Measurements from ENCODE around the gene C11orf91. TPM values are rescaled to one million over a fixed set of nuclear protein-coding genes. Genes with fewer than 3 reads are reported as not detected.

Gene C11orf91
- total RNA-seq, 2 donors from 2014 or later = 1.0 TPM; not detected in 1

DNA sequence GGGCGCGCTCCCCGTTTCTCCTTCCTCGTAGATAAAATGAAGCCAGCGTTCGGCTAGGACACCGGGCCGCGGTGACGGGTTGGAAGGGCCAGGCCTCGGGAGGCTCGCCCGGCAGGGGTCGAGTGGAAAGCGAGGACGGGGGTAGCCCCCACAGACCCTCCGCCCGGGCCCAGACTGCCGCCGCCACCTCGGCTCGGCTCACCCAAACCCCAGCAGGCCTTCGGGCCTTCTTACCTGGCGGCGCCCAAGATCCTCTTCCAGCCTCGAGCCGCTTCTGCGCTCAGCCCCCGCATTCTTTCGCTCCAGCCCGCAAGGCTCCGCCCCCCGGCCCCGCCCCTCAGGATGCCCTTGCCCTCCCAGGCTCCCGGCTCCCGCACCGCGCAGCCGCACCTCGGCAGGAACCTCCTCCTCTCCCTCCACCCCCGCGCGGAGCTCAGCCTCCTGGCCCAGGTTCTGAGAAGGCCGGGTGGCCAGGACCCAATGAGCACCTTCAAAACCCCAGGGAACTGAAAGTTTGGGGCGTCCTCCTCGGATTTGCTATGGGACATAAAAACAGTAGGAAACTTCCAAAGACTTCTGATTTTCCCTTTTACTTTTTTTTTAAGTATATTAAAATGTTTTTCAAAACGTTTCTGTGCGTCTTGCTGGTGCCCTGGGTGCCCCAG, 35.7 kb upstream of the C11orf91 start, which contains the start of gene CD59:
CD59 (minus strand) TSS at position 276 of the 665 bp plus-strand sequence. CDS start 13,978 bp downstream, outside the sequence.
- Histone ChIP-seq H3K4me3 (ENCODE audit: low read length) (peak within 1 kb of the TSS; percentile 88), H3K4me1 (ENCODE audit: control insufficient read depth, insufficient read depth, low read length) (peaks cover 9% of the 10 kb centered on the region), H3K36me3 (ENCODE audit: control insufficient read depth, insufficient read depth, low read length) (peaks cover 6% of the 10 kb centered on the region), H3K27me3 (ENCODE audit: control insufficient read depth, insufficient read depth, low read length, poor library complexity, severe bottlenecking) (no peaks in the 10 kb centered on the region), H3K9me3 (ENCODE audit: control insufficient read depth, low read length) (no peaks in the 10 kb centered on the region), H3K27ac (ENCODE audit: low read depth, low read length) (no peak within 1 kb of the TSS), H3K9ac (ENCODE audit: extremely low read depth, low read length, poor library complexity, severe bottlenecking) (peak within 1 kb of the TSS; percentile 87)
- Mint-ChIP-seq H3K4me3 (peak within 1 kb of the TSS; percentile 80), H3K9me3 (peaks cover 3% of the 10 kb centered on the region), H3K36me3 (ENCODE audit: low read depth) (peaks cover 6% of the 10 kb centered on the region), H3K27me3 (ENCODE audit: insufficient read depth) (peaks cover 5% of the 10 kb centered on the region), H3K27ac (peak within 1 kb of the TSS; percentile 88), H3K4me1 (peaks cover 22% of the 10 kb centered on the region)
- whole genome bisulfite sequencing, 2 experiments (ENCODE audit: insufficient coverage in 1 of 2, insufficient read length in 1 of 2) = 2 to 3% methylated on average over 8 to 48 of the region's 48 CpGs
- no peak for TF ChIP-seq CTCF (conservative IDR thresholded peaks at IDR 0.05)
- peak; percentile 99 for DNase-seq

DNA sequence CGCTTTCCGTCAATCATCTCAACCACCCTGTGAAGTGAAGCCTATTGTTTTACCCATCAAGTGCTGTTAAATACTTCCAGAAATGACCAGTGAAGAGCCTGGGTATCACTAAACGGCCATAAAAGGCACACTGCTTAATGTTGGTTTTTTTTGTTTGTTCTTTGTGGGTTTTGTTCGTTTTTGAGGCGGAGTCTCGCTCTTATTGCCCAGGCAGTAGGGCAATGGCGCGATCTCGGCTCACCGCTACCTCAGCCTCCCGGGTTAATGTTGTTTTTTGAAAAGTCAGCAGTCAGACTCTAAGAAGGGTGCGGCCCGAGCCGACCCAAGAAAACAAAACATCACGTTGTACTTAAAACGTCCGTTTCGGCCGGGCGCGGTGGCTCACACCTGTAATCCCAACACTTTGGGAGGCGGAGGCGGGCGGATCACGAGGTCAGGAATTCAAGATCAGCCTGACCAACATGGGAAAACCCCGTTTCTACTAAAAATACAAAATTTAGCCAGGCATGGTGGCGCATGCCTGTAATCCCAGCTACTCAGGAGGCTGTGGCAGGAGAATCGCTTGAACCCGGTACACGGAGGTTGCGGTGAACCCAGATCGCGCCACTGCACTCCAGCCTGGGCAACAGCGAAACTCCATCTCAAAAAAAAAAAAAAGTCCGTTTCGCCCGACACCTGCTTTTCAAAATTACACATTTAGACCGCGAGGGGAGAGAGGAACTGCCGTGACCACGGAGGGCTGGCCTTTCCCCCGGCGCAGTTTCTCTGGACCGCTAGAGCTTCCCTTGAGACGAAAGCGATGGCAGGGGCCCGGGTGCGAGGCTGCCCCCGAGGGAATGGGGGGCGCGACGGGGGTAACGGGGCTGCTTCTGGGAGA, 34.9 kb upstream of the C11orf91 start:
- H3K27ac Mint-ChIP-seq = peak overlapping the region; percentile 88
- no peaks in the 10 kb centered on the region for H3K27me3 ChIP-seq (ENCODE audit: control insufficient read depth, insufficient read depth, low read length, poor library complexity, severe bottlenecking)
- peaks cover 9% of the 10 kb centered on the region for H3K4me1 ChIP-seq (ENCODE audit: control insufficient read depth, insufficient read depth, low read length)
- no peaks in the 10 kb centered on the region for H3K9me3 ChIP-seq (ENCODE audit: control insufficient read depth, low read length)
- peak; percentile 62 for DNase-seq
- peaks cover 5% of the 10 kb centered on the region for H3K27me3 Mint-ChIP-seq (ENCODE audit: insufficient read depth)
- peak overlapping the region; percentile 88 for H3K4me3 ChIP-seq (ENCODE audit: low read length)
- H3K27ac ChIP-seq (ENCODE audit: low read depth, low read length) = no peak overlapping the region
- peaks cover 8% of the 10 kb centered on the region for H3K36me3 ChIP-seq (ENCODE audit: control insufficient read depth, insufficient read depth, low read length)
- H3K4me1 Mint-ChIP-seq = peaks cover 22% of the 10 kb centered on the region
- peaks cover 6% of the 10 kb centered on the region for H3K36me3 Mint-ChIP-seq (ENCODE audit: low read depth)
- H3K9ac ChIP-seq (ENCODE audit: extremely low read depth, low read length, poor library complexity, severe bottlenecking) = peak overlapping the region; percentile 87
- peak overlapping the region; percentile 80 for H3K4me3 Mint-ChIP-seq
- WGBS, 2 experiments (ENCODE audit: insufficient coverage in 1 of 2, insufficient read length in 1 of 2) = 8 to 19% methylated on average over 24 to 53 of the region's 53 CpGs
- H3K9me3 Mint-ChIP-seq = peaks cover 3% of the 10 kb centered on the region
- peak; percentile 38 for TF ChIP-seq CTCF (conservative IDR thresholded peaks at IDR 0.05)

DNA sequence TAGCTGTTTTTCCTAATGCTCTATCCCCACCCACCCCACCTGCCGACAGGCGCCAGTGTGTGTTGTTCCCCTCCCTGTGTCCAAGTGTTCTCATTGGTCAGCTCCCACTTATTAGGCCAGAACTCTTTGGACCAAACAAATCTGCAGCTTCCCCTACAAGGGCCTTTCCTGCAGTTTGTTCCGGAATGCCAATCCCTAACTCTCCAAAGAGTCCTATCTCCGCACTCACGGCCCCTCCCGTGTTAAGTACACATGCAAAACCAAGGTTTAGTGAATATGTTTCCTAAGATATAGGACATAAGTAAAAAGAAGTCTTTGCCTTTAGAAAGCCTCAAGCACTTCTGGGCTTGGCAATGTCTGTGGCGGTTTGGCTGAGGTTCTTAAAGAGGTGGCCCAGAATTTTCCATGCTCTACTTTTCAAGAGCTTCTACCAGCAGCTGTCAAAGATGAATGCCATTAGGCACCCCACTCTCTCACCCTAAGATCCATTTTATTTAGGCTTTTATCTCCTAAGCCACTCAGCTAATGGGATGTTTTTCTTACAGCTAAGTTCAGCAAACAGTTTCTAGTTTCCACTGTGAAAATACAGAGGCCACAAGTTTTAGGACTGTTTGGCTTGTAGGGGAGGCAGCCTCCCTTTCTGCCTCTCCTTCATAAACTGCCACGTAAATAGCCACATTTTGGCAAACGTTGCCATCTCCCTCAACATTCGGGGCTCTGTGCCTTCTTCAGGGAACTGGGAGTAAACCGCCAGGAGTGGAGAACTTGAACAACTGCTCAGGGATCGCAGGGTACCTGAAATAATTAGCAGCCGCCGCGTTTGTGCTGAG, 34.0 kb upstream of the C11orf91 start:
- Histone ChIP-seq H3K4me3 (ENCODE audit: low read length) (peak overlapping the region; percentile 88), H3K27me3 (ENCODE audit: control insufficient read depth, insufficient read depth, low read length, poor library complexity, severe bottlenecking) (no peaks in the 10 kb centered on the region), H3K27ac (ENCODE audit: low read depth, low read length) (no peak overlapping the region), H3K36me3 (ENCODE audit: control insufficient read depth, insufficient read depth, low read length) (peaks cover 13% of the 10 kb centered on the region), H3K9ac (ENCODE audit: extremely low read depth, low read length, poor library complexity, severe bottlenecking) (peak overlapping the region; percentile 87), H3K9me3 (ENCODE audit: control insufficient read depth, low read length) (no peaks in the 10 kb centered on the region), H3K4me1 (ENCODE audit: control insufficient read depth, insufficient read depth, low read length) (peaks cover 9% of the 10 kb centered on the region)
- DNase-seq = no peak
- peaks cover 6% of the 10 kb centered on the region for H3K36me3 Mint-ChIP-seq (ENCODE audit: low read depth)
- TF ChIP-seq CTCF (conservative IDR thresholded peaks at IDR 0.05) = no peak
- peaks cover 5% of the 10 kb centered on the region for H3K27me3 Mint-ChIP-seq (ENCODE audit: insufficient read depth)
- peaks cover 22% of the 10 kb centered on the region for H3K4me1 Mint-ChIP-seq
- 62 to 71% methylated on average over 11 to 15 of the region's 15 CpGs for WGBS, 2 experiments (ENCODE audit: insufficient coverage in 1 of 2, insufficient read length in 1 of 2)
- peak overlapping the region; percentile 80 for H3K4me3 Mint-ChIP-seq
- peaks cover 3% of the 10 kb centered on the region for H3K9me3 Mint-ChIP-seq
- no peak overlapping the region for H3K27ac Mint-ChIP-seq
